OCI-LY1 (cell line): Measurements from ENCODE around the gene NPFF.
A peak's percentile ranks its signal among the peaks of the same experiment; 100 is the strongest.

Experiments used
- H2AFZ ChIP-seq: fragments of 200-600 bp; sonication (generic), shearing (Covaris generic); 2 replicates; pipeline ENCODE4 v1.6.0; 2014; ENCODE audit warnings: antibody characterized with exemption, mild to moderate bottlenecking, low read length
- H3F3A ChIP-seq: fragments of 200-600 bp; sonication (generic), shearing (Covaris generic); 2 replicates; pipeline ENCODE4 v1.6.0; 2014; ENCODE audit warnings: mild to moderate bottlenecking, antibody characterized with exemption, low read length, moderate library complexity; ENCODE audit not compliant: insufficient read depth
- H3K27ac ChIP-seq: fragments of 200-600 bp; sonication (generic); 2 replicates; pipeline ENCODE4 v1.5.1; 2014; ENCODE audit warnings: low read length, mixed run types, mild to moderate bottlenecking, low read depth; ENCODE audit not compliant: poor library complexity, severe bottlenecking
- H3K27me3 ChIP-seq: fragments of 200-600 bp; sonication (generic); 2 replicates; pipeline ENCODE4 v1.6.0; 2014; ENCODE audit warnings: antibody characterized with exemption, mild to moderate bottlenecking, low read length, moderate library complexity; ENCODE audit not compliant: insufficient read depth
- H3K36me3 ChIP-seq: fragments of 200-600 bp; sonication (generic); 2 replicates; pipeline ENCODE4 v1.6.1; 2014; ENCODE audit warnings: mild to moderate bottlenecking, antibody characterized with exemption, low read length, moderate library complexity, mixed read lengths; ENCODE audit not compliant: insufficient read depth
- H3K4me1 ChIP-seq: fragments of 200-600 bp; sonication (generic); 2 replicates; pipeline ENCODE4 v1.5.1; 2014; ENCODE audit warnings: mild to moderate bottlenecking, low read length, moderate library complexity; ENCODE audit not compliant: insufficient read depth, severe bottlenecking
- H3K4me2 ChIP-seq: fragments of 200-600 bp; sonication (generic), shearing (Covaris generic); 2 replicates; pipeline ENCODE4 v1.6.1; 2014; ENCODE audit warnings: low read length
- H3K4me3 ChIP-seq: fragments of 200-600 bp; sonication (generic); 2 replicates; pipeline ENCODE4 v1.5.1; 2014; ENCODE audit warnings: low read length, low read depth, mild to moderate bottlenecking, mixed read lengths; ENCODE audit not compliant: poor library complexity, severe bottlenecking
- H3K79me2 ChIP-seq: fragments of 200-600 bp; shearing (Covaris generic); 2 replicates; pipeline ENCODE4 v1.6.1; 2016; ENCODE audit warnings: mixed run types, low read length, mixed read lengths; ENCODE audit not compliant: insufficient read depth
- H3K9ac ChIP-seq: fragments of 200-600 bp; sonication (generic), shearing (Covaris generic); 2 replicates; pipeline ENCODE4 v1.6.1; 2014; ENCODE audit warnings: mild to moderate bottlenecking, low read length, mixed read lengths
- H3K9me2 ChIP-seq: fragments of 200-600 bp; sonication (generic), shearing (Covaris generic); 2 replicates; pipeline ENCODE4 v1.6.1; 2014; ENCODE audit warnings: low read depth, mild to moderate bottlenecking, low read length, mixed read lengths
- H3K9me3 ChIP-seq: fragments of 200-600 bp; shearing (Covaris generic); 2 replicates; pipeline ENCODE4 v1.6.1; 2014; ENCODE audit warnings: low read length, mixed read lengths
- H4K20me1 ChIP-seq: fragments of 200-600 bp; sonication (generic), shearing (Covaris generic); 2 replicates; pipeline ENCODE4 v1.6.0; 2016; ENCODE audit warnings: mild to moderate bottlenecking, low read length; ENCODE audit not compliant: insufficient read depth
- CTCF ChIP-seq: fragments of 200-600 bp; sonication (generic), shearing (Covaris generic); IDR thresholded peaks from 2 replicates; pipeline ENCODE4 v1.5.1; 2017; ENCODE audit warnings: mild to moderate bottlenecking, antibody characterized with exemption, low read length, moderate library complexity, mixed read lengths
- EZH2 ChIP-seq: fragments of 200-600 bp; sonication (generic), shearing (Covaris generic); IDR thresholded peaks from 2 replicates; pipeline ENCODE4 v1.8.0; 2017; ENCODE audit warnings: borderline replicate concordance, mixed run types, mild to moderate bottlenecking, antibody characterized with exemption, low read length, moderate library complexity, mixed read lengths

Gene NPFF

GRCh38 chr12:53479331-53479730 lies 28.0 kb downstream of the NPFF start:
- peaks cover 7% of the 10 kb centered on the region; the same call in 1 of the 2 replicates for H3F3A ChIP-seq
- no peaks in the 10 kb centered on the region for H3K4me1 ChIP-seq
- peaks cover 99% of the 10 kb centered on the region for H3K36me3 ChIP-seq
- no peaks in the 10 kb centered on the region for H4K20me1 ChIP-seq
- H3K4me3 ChIP-seq = no peak overlapping the region
- H3K27me3 ChIP-seq = no peaks in the 10 kb centered on the region
- H3K9ac ChIP-seq = no peak overlapping the region
- no peak overlapping the region for H2AFZ ChIP-seq
- no peak overlapping the region for H3K27ac ChIP-seq
- H3K9me2 ChIP-seq = no peaks in the 10 kb centered on the region
- H3K9me3 ChIP-seq = no peaks in the 10 kb centered on the region
- TF ChIP-seq EZH2 (no peak), CTCF (no peak)
- no peak overlapping the region for H3K4me2 ChIP-seq
- H3K79me2 ChIP-seq = no peaks in the 10 kb centered on the region

- Histone ChIP-seq H3K4me2 (no peak overlapping the region), H3K9me2 (no peaks in the 10 kb centered on the region), H3K9ac (no peak overlapping the region), H3K27me3 (no peaks in the 10 kb centered on the region), H3K79me2 (no peaks in the 10 kb centered on the region), H2AFZ (no peak overlapping the region), H4K20me1 (no peaks in the 10 kb centered on the region), H3K4me3 (no peak overlapping the region), H3K36me3 (peaks cover 99% of the 10 kb centered on the region), H3F3A (peaks cover 3% of the 10 kb centered on the region; the same call in 1 of the 2 replicates), H3K9me3 (no peaks in the 10 kb centered on the region), H3K27ac (no peak overlapping the region), H3K4me1 (no peaks in the 10 kb centered on the region)
- TF ChIP-seq CTCF = no peak
- no peak for TF ChIP-seq EZH2
These were observed 28.4 kb downstream of the NPFF start for GRCh38 chr12:53478865-53479264.

GRCh38 chr12:53476769-53477209 lies 30.5 kb downstream of the NPFF start:
- Histone ChIP-seq H3K4me2 (no peak overlapping the region), H3K4me3 (no peak overlapping the region), H3K36me3 (peaks cover 99% of the 10 kb centered on the region), H3K9ac (no peak overlapping the region), H3K9me3 (no peaks in the 10 kb centered on the region), H3K27ac (no peak overlapping the region), H2AFZ (no peak overlapping the region), H3K9me2 (no peaks in the 10 kb centered on the region), H4K20me1 (no peaks in the 10 kb centered on the region), H3F3A (0 out of 2 replicates have a peak, but pooled peaks cover 4% of the 10 kb centered on the region), H3K79me2 (0 out of 2 replicates have a peak, but pooled peaks cover 2% of the 10 kb centered on the region), H3K4me1 (no peaks in the 10 kb centered on the region), H3K27me3 (no peaks in the 10 kb centered on the region)
- peak; percentile 58 for TF ChIP-seq CTCF
- no peak for TF ChIP-seq EZH2
